HCT116 (cell line): ENCODE results near the gene KRTAP10-10. TPM values are rescaled to one million over a fixed set of nuclear protein-coding genes. Genes with fewer than 3 reads are reported as not detected.
"Not testable (repeated sequence)": the region's sequence is repeated elsewhere in the genome, so short reads cannot be mapped to it uniquely, and the experiment has no call there.

Experiments
- ATAC-seq: fragments of 200-7000 bp; cut with Tn5 transposase; 2 replicates; pipeline ENCODE4 v1.9.1; 2020; ENCODE audit warnings: mild to moderate bottlenecking, moderate library complexity
- BruUV-seq: library from RNA; stranded (reverse); fragments of 400-500 nt; replicated peaks from 2 replicates; lab custom pipeline; 2021; lab: Mats Ljungman, UMichigan
- CTCF ChIA-PET: fragments of 300-600 bp; sonication (Branson Sonifier 250); formaldehyde crosslinking; loops from one replicate; lab custom pipeline; 2021; ENCODE audit warnings: antibody characterized with exemption; lab: Charles Lee
- POLR2A ChIA-PET: fragments of 300-600, 350-600 bp; sonication (Branson Sonifier 250); formaldehyde crosslinking; loops from one replicate; lab custom pipeline; 2021; ENCODE audit warnings: antibody characterized with exemption; lab: Charles Lee
- RAD21 ChIA-PET, 2 experiments: fragments of 300-600 bp; sonication (Branson Sonifier 250); formaldehyde crosslinking; loops; one replicate each; lab custom pipeline; 2023; ENCODE audit warnings: low total read pairs in 2 of 2; ENCODE audit not compliant: uncharacterized antibody in 2 of 2, unreplicated experiment in 2 of 2, low non-redundant PET in 1 of 2; lab: Charles Lee
- DNase-seq: peaks from one replicate; pipeline ENCODE4 v3.0.0-alpha.2; 2010; ENCODE audit warnings: low read depth, low spot score
- H2AFZ ChIP-seq: fragments of 200-600 bp; shearing (Covaris generic), sonication (generic); 2 replicates; pipeline ENCODE4 v1.6.1; 2017; ENCODE audit warnings: low read depth, mixed run types, mixed read lengths, antibody characterized with exemption, low read length; ENCODE audit not compliant: poor library complexity, severe bottlenecking
- H3K27ac ChIP-seq: 2 replicates; pipeline ENCODE4 v1.5.1; 2012; ENCODE audit warnings: low read depth, low read length
- H3K27me3 ChIP-seq: fragments of 200-600 bp; sonication (generic); 2 replicates; pipeline ENCODE4 v1.6.1; 2016; ENCODE audit warnings: mixed run types, low read length, mixed read lengths; ENCODE audit not compliant: insufficient read depth
- H3K36me3 ChIP-seq, 2 experiments: fragments of 200-500 bp in 1 of 2; fragments of 200-600 bp in 1 of 2; sonication (Bioruptor generic) in 1 of 2; sonication (generic) in 1 of 2; 2 replicates each; pipeline versions ENCODE4 v1.5.1 to v1.6.1; 2014 to 2016; ENCODE audit warnings: low read length in 2 of 2, inconsistent platforms in 1 of 2, mixed read lengths in 1 of 2, mixed run types in 1 of 2; ENCODE audit not compliant: insufficient read depth in 2 of 2, control insufficient read depth in 1 of 2
- H3K4me1 ChIP-seq, 2 experiments: fragments of 200-600 bp in 1 of 2; sonication (generic) in 1 of 2; 2 replicates each; pipeline versions ENCODE4 v1.5.1 to v1.6.1; 2012 to 2017; ENCODE audit warnings: low read length in 2 of 2, inconsistent platforms in 1 of 2, mild to moderate bottlenecking in 1 of 2, mixed read lengths in 1 of 2, mixed run types in 1 of 2, moderate library complexity in 1 of 2; ENCODE audit not compliant: insufficient read depth in 2 of 2, control insufficient read depth in 1 of 2
- H3K4me2 ChIP-seq: fragments of 200-600 bp; sonication (generic); 2 replicates; pipeline ENCODE4 v1.6.1; 2017; ENCODE audit warnings: mixed run types, low read length, mixed read lengths
- H3K4me3 ChIP-seq, 2 experiments: fragments of 200-600 bp in 1 of 2; sonication (generic) in 1 of 2; replicated peaks in 1 of 2; 2 replicates each; pipeline ENCODE4 v1.5.1; 2011 to 2016; ENCODE audit warnings: low read length in 2 of 2, control low read depth in 1 of 2, low read depth in 1 of 2, mild to moderate bottlenecking in 1 of 2, mixed read lengths in 1 of 2, mixed run types in 1 of 2
- H3K79me2 ChIP-seq: fragments of 200-600 bp; sonication (generic); 2 replicates; pipeline ENCODE4 v1.6.1; 2017; ENCODE audit warnings: mild to moderate bottlenecking, mixed run types, low read length, moderate library complexity, mixed read lengths; ENCODE audit not compliant: insufficient read depth
- H3K9ac ChIP-seq: fragments of 200-600 bp; sonication (generic); 2 replicates; pipeline ENCODE4 v1.6.1; 2016; ENCODE audit warnings: low read length, mixed read lengths
- H3K9me2 ChIP-seq: fragments of 200-600 bp; sonication (generic), shearing (Covaris generic); 2 replicates; pipeline ENCODE4 v1.6.1; 2017; ENCODE audit warnings: mixed run types, mild to moderate bottlenecking, moderate library complexity; ENCODE audit not compliant: insufficient read depth
- H3K9me3 ChIP-seq, 2 experiments: fragments of 200-500 bp in 1 of 2; fragments of 200-600 bp in 1 of 2; sonication (Bioruptor generic) in 1 of 2; sonication (generic) in 1 of 2; 2 replicates each; pipeline ENCODE4 v1.6.1; 2014 to 2017; ENCODE audit warnings: low read length in 2 of 2, mixed read lengths in 2 of 2, inconsistent platforms in 1 of 2, low read depth in 1 of 2, mild to moderate bottlenecking in 1 of 2, mixed run types in 1 of 2, moderate library complexity in 1 of 2; ENCODE audit not compliant: control insufficient read depth in 1 of 2, insufficient read depth in 1 of 2
- H4K20me1 ChIP-seq: fragments of 200-600 bp; sonication (generic), shearing (Covaris generic); 2 replicates; pipeline ENCODE4 v1.6.1; 2017; ENCODE audit warnings: mixed run types, mild to moderate bottlenecking, moderate library complexity; ENCODE audit not compliant: insufficient read depth
- ATF3 ChIP-seq: IDR thresholded peaks from 2 replicates; pipeline ENCODE4 v1.6.1; 2012
- CEBPB ChIP-seq: IDR thresholded peaks from 2 replicates; pipeline ENCODE4 v1.6.1; 2012; ENCODE audit warnings: low read depth
- ELF1 ChIP-seq: IDR thresholded peaks from 2 replicates; pipeline ENCODE4 v1.6.1; 2012; ENCODE audit warnings: low read depth, borderline replicate concordance
- EZH2phosphoT487 ChIP-seq: fragments of 200-600 bp; IDR thresholded peaks from 2 replicates; pipeline ENCODE4 v1.6.1; 2018; ENCODE audit warnings: antibody characterized with exemption, borderline replicate concordance
- FOSL1 ChIP-seq: IDR thresholded peaks from 2 replicates; pipeline ENCODE4 v1.6.1; 2012; ENCODE audit warnings: low read depth
- POLR2A ChIP-seq: IDR thresholded peaks from 2 replicates; pipeline ENCODE4 v1.7.0; 2011; ENCODE audit warnings: borderline replicate concordance; ENCODE audit not compliant: insufficient read depth, insufficient read length; ENCODE audit errors: extremely low read depth
- POLR2AphosphoS5 ChIP-seq: IDR thresholded peaks from 2 replicates; pipeline ENCODE4 v1.6.1; 2011; ENCODE audit warnings: mild to moderate bottlenecking, low read depth, low read length, moderate library complexity
- RAD21 ChIP-seq: IDR thresholded peaks from 2 replicates; pipeline ENCODE4 v1.6.1; 2012; ENCODE audit warnings: low read depth, mild to moderate bottlenecking
- SP1 ChIP-seq: IDR thresholded peaks from 2 replicates; pipeline ENCODE4 v1.6.1; 2012; ENCODE audit warnings: low read depth
- TCF7L2 ChIP-seq: IDR thresholded peaks from 2 replicates; pipeline ENCODE4 v1.7.0; 2011; ENCODE audit warnings: borderline replicate concordance, inconsistent platforms; ENCODE audit not compliant: insufficient read depth, insufficient read length; ENCODE audit errors: extremely low read depth
- YY1 ChIP-seq: IDR thresholded peaks from 2 replicates; pipeline ENCODE4 v1.6.1; 2011; ENCODE audit warnings: low read length, low read depth, moderate library complexity, mild to moderate bottlenecking; ENCODE audit not compliant: insufficient replicate concordance; ENCODE audit errors: extremely low read depth
- ZFX ChIP-seq: fragments of 450-650 bp; IDR thresholded peaks from 2 replicates; pipeline ENCODE4 v1.6.1; 2017
- ZNF274 ChIP-seq: fragments of 200-500 bp; sonication (Bioruptor generic); IDR thresholded peaks from 2 replicates; pipeline ENCODE4 v1.6.1; 2014; ENCODE audit warnings: mild to moderate bottlenecking, low read depth, low read length, inconsistent platforms
- intact Hi-C: fragments of 100-400 bp; cut with micrococcal nuclease; formaldehyde crosslinking; loops from 2 replicates; pipeline ENCODE4 v1.10.0; 2022
- total RNA-seq: library from RNA; stranded (reverse); gene quantifications from one replicate; pipeline ENCODE4 v1.2.1, GENCODE V29; 2021; ENCODE audit not compliant: unreplicated experiment

Gene KRTAP10-10
- total RNA-seq, 1 experiment from 2014 or later = not detected

DNA sequence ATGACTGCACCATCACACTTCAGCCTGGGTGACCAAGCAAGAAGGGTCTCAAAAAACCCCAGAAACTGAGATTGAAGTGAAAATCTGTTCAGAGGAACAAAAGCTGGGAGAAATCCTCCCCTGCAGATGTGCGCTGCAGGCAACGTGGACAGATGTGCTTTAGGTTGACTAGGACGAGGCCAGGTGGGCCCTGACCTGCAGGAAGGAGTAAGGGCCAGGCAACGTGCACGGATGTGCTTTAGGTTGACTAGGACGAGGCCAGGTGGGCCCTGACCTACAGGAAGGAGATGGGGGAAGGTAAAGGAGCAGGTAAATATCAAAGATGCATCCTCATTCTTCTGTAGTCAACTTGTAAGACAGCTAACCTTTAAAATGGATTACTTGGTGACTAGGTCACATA is 47.3 kb downstream of the KRTAP10-10 start:
- no peak overlapping the region for H3K27ac ChIP-seq
- no peaks in the 10 kb centered on the region for H3K4me1 ChIP-seq
- H3K27me3 ChIP-seq = 0 out of 2 replicates have a peak, but pooled peaks cover 3% of the 10 kb centered on the region
- BruUV-seq = no TSS peak
- no peaks in the 10 kb centered on the region for H3K79me2 ChIP-seq
- ChIA-PET CTCF (no interaction called here), POLR2A (no interaction called here), RAD21 (no interaction called here)
- no peaks in the 10 kb centered on the region for H3K36me3 ChIP-seq
- no peak overlapping the region for H3K9ac ChIP-seq
- H3K9me2 ChIP-seq = no peaks in the 10 kb centered on the region
- H3K4me2 ChIP-seq = no peak overlapping the region
- no peaks in the 10 kb centered on the region for H4K20me1 ChIP-seq
- no peak overlapping the region for H2AFZ ChIP-seq
- intact Hi-C loops = no loop called here
- no peaks in the 10 kb centered on the region for H3K9me3 ChIP-seq
- no peak overlapping the region for H3K4me3 ChIP-seq
- DNase-seq (no peak), ATAC-seq (no peak)
- no peak for TF ChIP-seq CEBPB
- no peak for TF ChIP-seq ELF1
- TF ChIP-seq ZNF274 = no peak
- TF ChIP-seq YY1 = no peak
- TF ChIP-seq ZFX = no peak
- no peak for TF ChIP-seq TCF7L2
- no peak for TF ChIP-seq RAD21
- no peak for TF ChIP-seq ATF3
- no peak for TF ChIP-seq FOSL1
- no peak for TF ChIP-seq POLR2A
- no peak for TF ChIP-seq POLR2AphosphoS5
- no peak for TF ChIP-seq SP1
- no peak for TF ChIP-seq EZH2phosphoT487

DNA sequence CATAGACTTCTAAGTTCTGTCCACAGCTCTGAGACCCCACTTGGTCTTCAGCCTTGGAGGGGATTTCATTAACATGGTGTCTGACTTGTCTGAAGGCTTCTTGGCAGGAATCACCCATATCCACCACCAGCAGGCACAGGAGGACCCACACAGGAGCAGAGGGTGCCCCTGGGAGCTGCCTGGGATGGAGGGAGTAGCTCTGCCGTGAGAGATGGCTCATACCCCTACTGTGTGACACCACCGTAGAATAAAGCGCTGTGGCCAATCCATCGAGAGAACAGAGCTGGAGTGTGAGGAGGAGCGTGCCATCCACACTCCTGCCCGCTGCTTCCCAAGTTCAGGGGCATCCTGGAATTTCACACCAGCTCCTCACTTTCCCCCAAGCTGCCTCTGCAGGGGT is 47.9 kb downstream of the KRTAP10-10 start:
- H3K79me2 ChIP-seq, H3K4me2 ChIP-seq, intact Hi-C loops, DNase-seq, H3K36me3 ChIP-seq, H4K20me1 ChIP-seq, H3K27ac ChIP-seq, RAD21 ChIA-PET, H3K9me3 ChIP-seq, CTCF ChIA-PET, BruUV-seq, H3K9ac ChIP-seq, H3K27me3 ChIP-seq, H3K4me1 ChIP-seq, H3K4me3 ChIP-seq, H3K9me2 ChIP-seq, ATAC-seq, H2AFZ ChIP-seq, POLR2A ChIA-PET: not testable (repeated sequence)
